ENCODE results near the gene TARBP2.

Gene TARBP2

DNA sequence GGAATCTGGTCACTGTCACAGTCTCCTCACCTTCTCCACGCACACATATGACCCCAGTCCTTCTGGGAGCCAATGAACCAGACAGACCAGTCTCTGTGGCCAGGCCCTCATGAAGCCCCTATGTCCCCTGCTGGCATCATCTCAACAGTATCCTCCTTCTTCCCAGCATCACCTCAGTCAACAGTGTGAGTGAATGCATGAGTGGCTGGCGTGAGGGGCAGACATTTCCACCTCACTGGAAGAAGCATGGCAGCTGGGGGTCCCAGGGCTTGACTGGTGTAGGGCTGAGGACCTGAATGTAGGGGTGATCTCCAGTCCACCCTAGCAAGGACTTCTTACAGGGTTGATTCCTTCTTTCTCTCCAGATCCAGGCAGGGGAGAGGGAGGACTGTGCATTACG, 3.6 kb upstream of the TARBP2 start:
- DNase-seq: no peak

DNA sequence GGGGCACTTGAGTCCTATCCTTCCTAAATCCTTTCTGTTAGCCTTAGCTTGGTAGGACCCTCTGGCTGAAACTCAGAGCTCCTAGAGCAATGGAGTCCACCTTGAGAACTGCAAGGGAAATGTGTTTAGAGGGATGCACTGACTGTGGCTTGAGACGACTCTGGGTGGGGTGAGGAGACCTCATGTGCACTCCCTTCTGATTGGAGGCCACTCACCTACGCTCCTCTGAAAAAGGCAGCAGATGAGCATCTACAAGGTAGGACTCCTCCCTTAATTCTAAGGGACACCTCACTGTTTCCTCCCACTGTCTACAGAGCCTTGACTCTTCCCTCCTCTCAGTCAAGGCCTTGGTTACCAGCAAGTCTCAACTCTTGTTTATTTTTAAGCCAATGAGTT, 2.9 kb upstream of the TARBP2 start:
- no peak for DNase-seq

DNA sequence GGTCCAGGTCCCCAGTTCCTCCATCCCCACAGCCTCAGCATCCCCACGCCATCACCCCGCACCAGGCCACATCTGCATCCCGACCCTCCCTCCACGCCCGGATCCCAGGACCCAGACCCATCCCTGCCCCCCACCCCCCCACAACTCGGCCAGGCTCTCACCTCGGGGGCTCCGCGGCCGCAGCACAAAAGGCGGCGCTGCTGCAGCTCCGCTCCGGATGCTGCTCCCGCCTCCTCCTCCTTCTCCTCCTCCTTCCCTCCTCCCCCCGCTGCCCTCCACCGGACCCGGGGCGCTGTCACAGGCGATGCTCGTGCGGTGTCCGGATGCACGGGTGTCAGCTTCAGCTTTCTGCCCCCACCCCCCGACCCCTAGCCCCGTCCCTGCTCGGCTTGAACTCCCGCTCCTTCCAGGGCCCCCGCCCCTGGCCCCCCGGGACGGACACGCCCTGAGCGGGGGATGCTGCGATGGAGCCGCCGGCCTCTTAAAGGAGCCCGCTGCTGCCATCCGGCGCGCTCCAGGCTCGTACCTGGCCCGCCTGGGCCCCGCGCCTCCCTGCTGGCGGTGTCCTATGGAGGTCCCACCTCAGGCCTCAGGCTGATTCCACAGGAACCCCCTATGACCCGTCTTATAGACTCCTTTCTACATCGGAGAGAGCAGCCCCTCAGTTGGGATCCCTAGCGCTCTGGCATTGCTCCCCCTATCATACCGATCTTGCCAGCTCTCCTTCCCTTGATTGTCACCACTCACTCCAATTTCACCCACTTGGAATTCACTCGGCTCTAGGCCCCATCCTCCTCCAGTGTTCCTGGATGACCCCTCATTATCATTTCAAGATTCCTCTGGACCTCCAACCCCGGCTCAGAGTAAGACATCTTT, 1.6 kb upstream of the TARBP2 start, which contains the start of gene MAP3K12:
MAP3K12 (minus strand) TSS at position 193 of the 876 bp plus-strand sequence. CDS start 12,067 bp downstream, outside the sequence.
- DNase-seq: peak; percentile 68

DNA sequence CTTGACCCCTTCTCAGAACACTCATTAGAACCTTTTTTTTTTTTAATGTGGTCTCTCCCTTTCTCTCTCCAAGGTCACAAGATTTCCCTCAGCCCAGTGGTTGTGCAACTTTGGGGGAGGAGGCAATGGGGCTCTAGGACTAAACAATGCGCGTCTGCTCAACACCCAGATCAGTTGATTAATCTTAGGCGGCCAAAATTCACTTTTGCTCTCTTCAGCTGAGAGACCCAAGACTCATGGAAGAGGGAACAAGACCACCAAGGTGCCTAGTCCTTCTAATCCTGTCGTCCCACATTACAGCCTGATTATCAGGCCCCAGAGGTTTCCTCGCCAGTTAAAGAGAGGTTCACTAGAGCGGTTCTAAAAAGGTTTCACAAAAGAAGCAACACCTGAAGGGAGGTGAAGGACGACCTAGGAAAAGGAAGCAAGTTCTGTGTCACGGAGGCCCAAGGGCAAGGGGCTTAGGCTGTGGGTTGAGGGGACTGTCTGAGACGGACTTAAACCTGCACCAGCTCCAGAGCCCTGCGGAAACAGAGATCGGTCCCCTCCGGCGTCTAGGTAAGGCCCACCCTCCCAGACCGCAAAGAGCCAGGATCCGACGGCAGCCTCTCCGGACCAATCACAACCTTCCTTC, 824 bp upstream of the TARBP2 start:
- no peak for DNase-seq

DNA sequence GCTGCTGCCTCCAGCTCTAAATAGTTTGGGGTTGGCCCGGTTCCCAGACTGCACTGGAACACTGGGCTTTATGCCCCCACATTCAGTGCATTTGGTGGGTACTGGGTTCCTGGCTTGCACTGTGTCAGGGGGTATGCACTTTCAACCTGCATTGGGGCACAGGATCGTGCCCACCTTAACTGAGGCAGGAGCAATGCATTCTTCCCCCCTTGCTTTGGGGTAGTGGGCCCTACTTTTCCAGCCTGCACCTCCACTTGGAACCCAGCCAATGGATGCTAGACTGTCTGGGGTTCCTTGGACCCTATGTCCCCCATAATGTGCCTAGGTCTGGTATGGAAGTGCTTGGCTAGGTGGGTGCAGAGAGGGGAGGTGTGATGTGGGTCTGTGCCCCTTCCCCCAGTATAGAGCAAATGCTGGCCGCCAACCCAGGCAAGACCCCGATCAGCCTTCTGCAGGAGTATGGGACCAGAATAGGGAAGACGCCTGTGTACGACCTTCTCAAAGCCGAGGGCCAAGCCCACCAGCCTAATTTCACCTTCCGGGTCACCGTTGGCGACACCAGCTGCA, 615 bp downstream of the TARBP2 start:
- no peak for DNase-seq

DNA sequence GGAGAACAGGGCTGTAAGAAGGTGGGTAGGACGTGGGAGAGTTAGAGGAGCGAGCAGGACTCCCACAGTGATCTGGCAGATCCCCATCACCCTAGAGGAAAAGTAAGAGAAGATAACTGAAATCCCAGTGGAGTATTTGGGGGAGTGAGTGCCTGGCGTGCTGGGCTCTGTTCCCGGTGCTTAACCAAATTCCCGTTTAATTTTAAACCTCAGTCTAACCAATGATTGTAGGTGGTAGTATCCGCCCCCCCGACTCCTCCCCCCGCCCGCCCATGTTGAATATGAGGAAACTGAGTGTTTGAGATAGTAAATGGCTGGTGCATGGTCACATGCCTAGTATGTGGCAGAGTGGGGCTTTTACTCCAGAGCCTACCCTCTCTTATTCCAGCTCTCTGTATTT, 1.2 kb downstream of the TARBP2 start:
- DNase-seq: no peak

DNA sequence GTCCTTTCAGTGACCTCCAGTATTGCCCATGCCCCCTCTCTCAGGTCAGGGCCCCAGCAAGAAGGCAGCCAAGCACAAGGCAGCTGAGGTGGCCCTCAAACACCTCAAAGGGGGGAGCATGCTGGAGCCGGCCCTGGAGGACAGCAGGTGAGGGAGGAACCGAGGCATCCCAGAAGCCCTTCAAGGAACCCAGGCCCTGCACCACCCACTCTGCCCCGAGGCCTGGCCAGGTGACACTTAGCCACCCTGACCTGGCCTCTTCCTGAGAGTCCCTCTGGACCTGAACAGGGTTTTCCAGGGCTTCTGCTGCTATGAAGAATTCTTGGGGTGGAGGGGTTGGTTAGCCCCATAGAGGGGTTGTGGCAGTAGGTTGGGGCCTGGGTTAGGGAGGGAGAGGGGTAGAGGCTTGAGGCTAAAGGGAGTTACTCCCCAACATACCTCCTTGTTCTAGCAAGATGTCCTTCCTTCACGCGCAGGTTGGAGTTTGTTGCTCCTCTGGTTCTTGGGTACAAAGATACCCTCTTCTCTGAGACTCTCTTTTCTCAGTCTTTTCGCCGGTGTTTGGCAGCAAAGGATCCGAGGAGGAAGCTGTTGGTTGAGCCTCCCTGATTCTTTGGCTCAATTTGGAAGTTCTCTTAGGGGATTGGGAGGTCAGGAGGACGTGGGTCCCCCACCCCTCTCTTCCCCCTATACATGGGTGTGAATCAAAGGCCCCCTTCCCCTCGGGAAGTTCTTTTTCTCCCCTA, 2.1 kb downstream of the TARBP2 start:
- no peak for DNase-seq

DNA sequence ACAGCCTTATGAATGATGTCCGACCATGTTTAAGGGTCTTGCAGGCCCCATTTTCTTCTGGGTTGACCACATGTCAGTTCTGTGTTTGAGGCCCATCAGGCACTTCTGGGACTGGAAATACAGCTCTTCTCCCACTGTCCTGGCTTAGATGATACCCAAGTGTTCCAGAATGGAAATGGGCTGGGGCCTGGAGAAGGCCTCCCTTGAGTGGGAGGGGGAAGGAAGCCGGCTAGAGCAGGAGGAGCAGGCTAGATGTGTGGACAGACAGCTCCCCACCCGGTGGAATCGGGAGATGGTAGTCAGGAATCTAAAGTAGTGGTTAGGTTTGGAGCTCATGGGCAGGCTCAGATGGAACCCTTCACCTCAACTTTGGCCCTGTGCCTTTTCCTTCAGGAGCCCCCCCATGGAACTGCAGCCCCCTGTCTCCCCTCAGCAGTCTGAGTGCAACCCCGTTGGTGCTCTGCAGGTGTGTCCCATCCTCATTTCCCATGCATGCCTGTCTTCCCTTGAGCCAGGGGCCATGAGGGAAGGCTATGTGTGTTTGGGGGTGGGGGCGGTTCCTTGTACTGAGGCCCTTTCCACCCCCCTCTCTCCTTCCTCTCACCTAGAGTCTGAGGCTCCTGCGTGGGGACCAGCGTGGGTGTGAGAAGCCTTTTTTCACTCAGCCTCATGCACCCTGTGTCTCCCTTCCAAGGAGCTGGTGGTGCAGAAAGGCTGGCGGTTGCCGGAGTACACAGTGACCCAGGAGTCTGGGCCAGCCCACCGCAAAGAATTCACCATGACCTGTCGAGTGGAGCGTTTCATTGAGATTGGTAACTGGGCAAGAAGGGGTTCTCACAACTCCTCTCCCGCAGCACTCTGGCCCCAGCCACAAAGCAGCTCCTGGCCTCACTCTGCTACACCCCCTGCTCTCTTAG, 3.2 kb downstream of the TARBP2 start:
- DNase-seq: no peak

DNA sequence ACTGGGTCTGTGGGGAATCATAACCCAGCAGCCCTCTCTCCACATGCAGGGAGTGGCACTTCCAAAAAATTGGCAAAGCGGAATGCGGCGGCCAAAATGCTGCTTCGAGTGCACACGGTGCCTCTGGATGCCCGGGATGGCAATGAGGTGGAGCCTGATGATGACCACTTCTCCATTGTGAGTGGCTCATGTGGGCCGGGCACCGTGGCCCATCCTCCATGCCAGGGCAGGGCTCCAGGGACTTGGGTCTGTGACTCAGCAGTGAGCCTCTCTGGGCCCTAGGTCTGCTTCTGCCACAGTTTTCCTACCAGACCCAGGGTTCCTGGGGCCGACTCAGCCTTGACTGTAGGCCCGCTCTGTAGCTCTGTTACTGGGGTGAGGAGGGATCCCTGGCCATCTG, 4.0 kb downstream of the TARBP2 start:
- no peak for DNase-seq

DNA sequence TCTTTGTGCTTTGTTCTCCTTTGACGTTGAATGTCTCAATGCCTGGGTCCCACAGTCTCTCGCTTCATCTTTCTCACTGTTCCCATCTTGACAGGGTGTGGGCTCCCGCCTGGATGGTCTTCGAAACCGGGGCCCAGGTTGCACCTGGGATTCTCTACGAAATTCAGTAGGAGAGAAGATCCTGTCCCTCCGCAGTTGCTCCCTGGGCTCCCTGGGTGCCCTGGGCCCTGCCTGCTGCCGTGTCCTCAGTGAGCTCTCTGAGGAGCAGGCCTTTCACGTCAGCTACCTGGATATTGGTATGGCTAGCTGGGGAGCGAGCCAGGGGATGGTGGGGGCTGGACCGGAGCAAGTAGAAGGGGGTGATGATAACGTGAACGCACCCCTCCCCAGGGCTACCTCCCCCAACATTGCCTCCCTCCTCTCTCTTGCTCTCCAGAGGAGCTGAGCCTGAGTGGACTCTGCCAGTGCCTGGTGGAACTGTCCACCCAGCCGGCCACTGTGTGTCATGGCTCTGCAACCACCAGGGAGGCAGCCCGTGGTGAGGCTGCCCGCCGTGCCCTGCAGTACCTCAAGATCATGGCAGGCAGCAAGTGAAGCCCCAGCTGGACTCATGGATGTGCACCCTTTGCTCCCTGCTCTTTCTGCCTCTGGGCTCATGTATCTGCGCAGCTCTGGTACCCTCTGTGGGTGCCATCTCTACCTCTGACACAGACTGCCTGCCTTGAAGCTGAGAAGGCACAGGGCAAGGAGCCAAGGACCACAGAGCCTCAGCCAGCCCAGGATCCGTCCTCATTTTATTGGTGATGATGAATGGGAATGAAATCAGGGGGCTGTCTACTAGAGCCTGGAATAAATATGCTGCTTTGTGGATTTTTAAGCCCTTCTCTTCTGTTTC, 4.7 kb downstream of the TARBP2 start:
- DNase-seq: no peak

DNA sequence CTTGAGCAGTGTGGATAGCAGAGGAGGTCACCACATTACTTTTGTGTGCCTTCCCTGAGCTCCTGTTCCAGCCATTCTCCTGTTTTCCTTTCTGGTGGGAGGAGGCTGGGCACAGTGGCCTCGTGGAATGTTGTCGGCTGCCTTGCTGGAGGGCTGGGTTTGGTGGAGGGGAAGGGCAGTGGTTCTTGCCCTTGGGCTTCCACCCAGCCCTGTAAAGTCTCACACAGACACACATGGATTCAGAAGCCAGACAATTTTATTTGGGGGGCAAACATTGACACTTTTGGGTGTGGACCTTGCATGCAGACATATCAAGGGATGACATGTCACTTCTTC, 5.3 kb downstream of the TARBP2 start:
- no peak for DNase-seq

DNA sequence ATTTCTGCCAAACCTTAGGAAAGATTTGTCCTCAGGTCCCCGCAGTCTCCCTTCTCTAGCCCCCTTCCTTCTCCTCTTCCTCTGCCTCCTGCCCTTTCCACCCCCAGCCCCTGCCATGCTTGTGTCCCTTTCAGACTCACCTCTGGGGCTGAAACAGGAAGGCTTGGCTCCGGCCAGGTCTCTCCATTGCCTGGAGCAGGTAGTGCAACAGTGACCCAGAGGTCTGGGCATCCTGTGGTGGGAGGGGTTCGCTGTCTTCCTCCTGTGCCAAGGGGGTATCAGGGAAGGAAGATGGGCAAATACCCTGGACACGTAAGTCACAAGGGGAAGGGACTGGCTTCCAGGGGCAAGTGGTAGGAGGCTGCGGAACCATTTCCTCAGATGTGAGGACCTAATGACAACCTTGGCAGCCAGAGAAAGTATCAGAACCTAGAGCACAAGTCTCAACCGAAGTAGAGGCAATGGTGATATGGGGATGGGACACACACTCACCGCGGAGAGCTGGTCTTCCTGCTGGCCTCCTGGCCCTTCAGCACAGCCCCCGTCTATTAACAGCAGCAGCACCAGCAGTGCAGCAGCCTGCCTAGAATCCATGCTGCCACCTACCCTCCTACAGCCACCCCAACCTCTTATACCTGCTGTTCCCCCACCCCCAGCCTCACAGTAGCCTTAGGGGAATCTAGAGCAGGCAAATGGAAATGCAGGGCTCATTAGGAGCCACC, 6.0 kb downstream of the TARBP2 start, which contains the start of gene NPFF:
NPFF (minus strand) TSS at position 604 of the 722 bp plus-strand sequence; CDS start at position 594, 10 bp downstream.
- no peak for DNase-seq

DNA sequence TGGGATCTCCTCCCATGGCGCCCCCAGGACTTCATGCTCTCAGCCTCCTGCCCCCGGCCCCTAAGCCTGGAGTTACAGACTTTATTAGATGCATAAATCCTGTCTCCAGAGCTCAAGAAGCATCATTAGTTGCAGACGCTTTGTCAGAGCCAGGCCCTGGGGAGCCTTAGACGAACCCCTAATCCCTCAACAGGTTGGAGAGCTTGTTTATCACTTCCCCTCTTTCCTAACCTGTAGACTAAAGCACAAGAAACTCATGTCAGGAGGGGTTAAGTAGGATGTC, 6.5 kb downstream of the TARBP2 start:
- DNase-seq: no peak

DNA sequence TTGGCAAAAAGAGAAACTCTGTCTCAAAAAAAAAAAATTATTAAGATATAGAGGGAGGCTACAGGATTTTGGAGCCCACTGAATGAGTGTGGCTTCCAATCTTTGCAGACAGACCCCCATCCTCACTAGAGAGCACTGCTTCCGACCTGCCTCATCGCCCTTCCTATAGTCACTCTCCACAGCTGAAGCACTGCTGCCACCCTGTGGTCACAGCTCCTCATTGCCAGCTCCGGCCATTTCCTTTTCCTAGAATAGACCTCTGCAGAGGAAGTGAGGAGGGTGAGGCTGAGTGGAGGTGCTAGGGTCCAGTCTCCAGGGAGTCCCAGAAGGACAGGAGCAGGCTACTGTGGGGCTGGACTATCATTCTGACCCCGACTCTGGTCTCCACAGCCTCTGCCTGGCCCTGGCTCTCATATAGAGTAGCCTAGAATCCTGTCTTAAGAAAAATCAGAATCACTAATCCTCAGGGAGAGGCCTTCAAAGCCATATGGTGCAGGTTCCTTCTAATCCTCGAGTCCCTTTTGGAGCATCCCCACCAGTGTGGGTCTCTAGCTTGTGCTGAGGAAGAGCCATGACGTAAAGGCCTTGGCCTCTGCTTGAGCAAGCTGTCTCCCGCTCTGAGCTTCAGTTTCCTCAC, 7.6 kb downstream of the TARBP2 start:
- peak; percentile 85 for DNase-seq

DNA sequence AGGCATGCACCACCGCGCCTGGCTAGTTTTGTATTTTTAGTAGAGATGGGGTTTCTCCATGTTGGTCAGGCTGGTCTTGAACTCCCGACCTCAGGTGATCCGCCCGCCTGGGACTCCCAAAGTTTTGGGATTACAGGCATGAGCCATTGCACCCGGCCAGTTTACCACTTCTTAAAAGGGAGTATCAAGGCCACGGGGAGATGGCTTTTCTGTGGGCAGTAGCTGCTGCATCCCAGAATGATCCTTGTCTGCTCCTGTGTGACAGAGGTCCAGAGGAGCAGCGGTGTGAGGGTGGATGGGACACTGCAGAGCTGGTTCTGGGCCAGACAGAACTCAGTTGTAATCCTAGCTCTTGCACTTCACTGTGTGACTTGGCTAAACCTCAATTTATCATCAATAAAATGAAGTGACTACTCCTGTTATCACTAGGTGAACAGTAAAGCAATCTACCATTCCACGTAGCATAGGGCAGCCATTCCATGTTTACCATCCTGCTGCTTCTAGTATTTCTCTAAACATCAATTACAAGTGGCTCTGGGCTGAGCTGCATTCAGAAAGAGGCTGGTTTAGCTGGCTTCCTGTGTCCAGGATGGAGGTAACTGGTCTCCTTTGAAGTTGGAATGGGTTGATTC, 9.2 kb downstream of the TARBP2 start:
- DNase-seq: no peak

DNA sequence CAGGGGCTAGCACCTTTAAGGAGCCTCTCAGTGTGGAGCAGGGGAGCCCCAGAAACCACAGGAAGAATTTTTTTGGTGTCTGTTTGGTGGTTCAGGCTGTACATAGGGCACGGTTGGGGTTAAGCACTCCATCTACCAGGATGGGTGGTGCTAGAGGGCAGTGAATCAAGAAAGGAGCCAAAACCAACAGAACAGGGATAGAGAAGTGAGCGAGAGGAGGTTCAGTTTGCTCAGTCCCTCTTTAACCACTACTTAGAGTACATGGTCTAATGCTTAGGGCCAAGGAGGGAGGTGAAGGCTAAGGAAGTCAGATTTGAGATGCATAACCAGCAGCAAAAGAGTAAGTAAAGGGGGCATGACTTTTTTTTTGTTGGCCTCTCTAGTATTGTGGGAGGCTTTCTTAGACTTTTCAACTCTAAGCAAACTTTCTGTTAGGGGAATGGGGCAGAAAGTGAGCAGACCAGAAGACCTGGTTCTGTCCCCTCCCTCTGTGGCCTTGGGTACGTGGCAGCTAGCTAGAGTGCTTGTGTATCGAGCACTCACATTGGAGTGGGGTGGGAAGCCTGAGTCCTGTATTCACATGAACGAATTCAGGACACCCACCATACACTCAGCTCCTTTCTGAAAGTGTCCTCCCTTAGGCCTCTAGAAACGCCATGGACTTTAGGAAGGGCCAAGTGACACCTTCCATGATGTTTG, 12.8 kb downstream of the TARBP2 start:
- DNase-seq: no peak

DNA sequence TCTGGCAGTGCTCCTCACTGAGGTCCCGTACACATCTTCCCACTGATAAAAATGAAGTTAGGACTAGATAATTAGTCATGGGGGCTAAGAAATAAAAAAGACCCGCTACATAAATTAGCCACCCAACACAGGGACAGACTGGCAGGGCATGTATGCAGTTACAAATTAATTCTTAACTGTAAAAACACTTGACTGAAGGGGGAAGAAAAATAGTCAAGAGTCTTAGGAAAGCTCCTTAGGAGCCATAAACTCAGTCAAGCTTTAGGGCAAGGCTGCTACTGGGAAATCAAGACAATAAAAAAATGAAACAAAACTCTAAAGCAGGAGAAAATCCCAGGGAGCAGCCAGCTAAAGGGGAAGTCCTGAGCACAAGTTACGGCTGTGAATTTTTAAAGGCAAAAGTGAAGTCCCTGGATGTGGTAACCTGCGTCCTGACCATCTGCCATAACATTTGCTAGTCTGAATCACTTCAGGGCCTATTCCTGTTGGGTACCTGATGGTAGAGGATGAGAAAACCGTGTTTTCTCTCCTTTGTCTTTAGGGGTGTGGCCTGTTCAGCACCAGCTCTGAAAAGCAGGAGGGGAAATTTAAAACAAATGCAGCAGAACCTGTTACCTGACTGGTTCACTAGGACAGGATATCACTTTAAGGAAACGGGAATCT, 13.7 kb downstream of the TARBP2 start:
- DNase-seq: no peak

DNA sequence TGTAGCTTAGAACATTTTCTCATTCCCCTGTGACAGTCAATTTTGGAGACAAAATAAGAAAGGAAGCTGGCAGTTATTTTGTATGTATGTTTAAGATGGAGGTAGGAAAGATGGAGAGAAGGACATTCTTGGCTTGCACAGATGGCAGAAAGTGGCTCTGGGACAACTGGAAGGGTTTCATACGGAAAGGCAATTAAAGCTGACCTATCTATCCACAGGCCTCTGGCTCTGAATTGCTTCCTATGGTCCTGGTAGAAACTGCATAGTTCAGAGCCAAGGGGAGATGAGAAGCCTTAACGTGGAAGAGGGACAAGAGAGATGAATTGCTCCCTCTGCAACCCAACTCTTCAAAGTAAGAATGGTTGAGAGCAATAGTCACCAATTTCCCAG, 14.2 kb downstream of the TARBP2 start:
- no peak for DNase-seq
